ENCODE measurements around the gene CDKN2C. TPM values are rescaled to one million over a fixed set of nuclear protein-coding genes. Genes with fewer than 3 reads are reported as not detected.

The CDKN2C gene
- total and polyA plus RNA-seq, 2 donors (not counting 3 experiments of a cell fraction or from before 2014, with no cell fraction given) = 12.8 to 19.8 TPM

- Histone ChIP-seq H3K9ac (replicated peaks; ENCODE audit: extremely low read depth, insufficient read depth, low read length) (no peak overlapping the region), H3K9me3 (replicated peaks; ENCODE audit: control insufficient read depth, insufficient read depth, low read length) (no peaks in the 10 kb centered on the region), H3K27me3 (ENCODE audit: control insufficient read depth in 2 of 2, insufficient read depth in 2 of 2, low read length in 2 of 2) (no peaks in the 10 kb centered on the region), H3K4me3 (replicated peaks in 1 of 3; ENCODE audit: insufficient read depth in 1 of 3, low read depth in 1 of 3, low read length in 3 of 3) (no peak overlapping the region), H2AFZ (ENCODE audit: low read depth, low read length) (no peak overlapping the region), H3K36me3 (ENCODE audit: control insufficient read depth in 2 of 2, extremely low read depth in 1 of 2, insufficient read depth in 2 of 2, low read length in 2 of 2) (no peaks in the 10 kb centered on the region), H3K27ac (ENCODE audit: insufficient read depth, low read depth, low read length) (no peak overlapping the region), H4K20me1 (replicated peaks; ENCODE audit: control insufficient read depth, extremely low read depth, insufficient read depth, low read length) (peaks cover 4% of the 10 kb centered on the region), H3K4me2 (ENCODE audit: insufficient read depth, low read length) (no peak overlapping the region), H3K4me1 (ENCODE audit: control insufficient read depth, extremely low read depth, insufficient read depth, low read length) (no peaks in the 10 kb centered on the region), H3K9me1 (replicated peaks; ENCODE audit: control insufficient read depth, extremely low read depth, insufficient read depth, low read length) (no peaks in the 10 kb centered on the region), H3K79me2 (ENCODE audit: control insufficient read depth, insufficient read depth, low read length) (peaks cover 80% of the 10 kb centered on the region)
- DNase-seq (ENCODE audit: low read depth, low spot score) (no peak), FAIRE-seq (no peak)
- ChIA-PET CTCF (interaction anchor here (0.7 to 1.1 kb wide), 3 partner anchors 11 to 20 kb away, joined by 3 to 4 read pairs (median 3); partner anchors contain the start of gene FAF1), POLR2A (no interaction called here)
- BruUV-seq (replicated peaks) = no TSS peak
- intact Hi-C loops (cut with micrococcal nuclease) (no loop called here), dilution Hi-C loops (cut with MboI; ENCODE audit: extremely low pct_ligation_motif_present, low sequenced_read_pairs) (no loop called here)
- no peak for TF ChIP-seq JUN (IDR thresholded peaks at IDR 0.05; ENCODE audit: borderline replicate concordance, insufficient read depth, insufficient read length, low read depth)
- TF ChIP-seq MYC (IDR thresholded peaks at IDR 0.05; ENCODE audit: low read depth, low read length) = no peak
- TF ChIP-seq CTCF (IDR thresholded peaks at IDR 0.05; ENCODE audit: extremely low read depth in 1 of 2, insufficient read depth in 1 of 2, low read depth in 1 of 2, low read length in 2 of 2) = no peak
- TF ChIP-seq FOS (IDR thresholded peaks at IDR 0.05; ENCODE audit: borderline replicate concordance, insufficient read depth, low read length) = no peak
- TF ChIP-seq EZH2 (IDR thresholded peaks at IDR 0.05; ENCODE audit: borderline replicate concordance, low read depth, low read length, severe bottlenecking) = no peak
- TF ChIP-seq POLR2A (IDR thresholded peaks at IDR 0.05; ENCODE audit: low read depth, low read length) = no peak
- no peak for TF ChIP-seq MAX (IDR thresholded peaks at IDR 0.05; ENCODE audit: insufficient read depth, insufficient read length)
- no peak for TF ChIP-seq GATA2 (IDR thresholded peaks at IDR 0.05; ENCODE audit: insufficient read depth, insufficient read length, low read depth, low read length)
- no peak for TF ChIP-seq POLR2AphosphoS5 (IDR thresholded peaks at IDR 0.05; ENCODE audit: insufficient read depth, low read depth, low read length)
These were observed 20.6 kb upstream of the CDKN2C start for GRCh38 chr1:50949286-50949982.
